Measurements from ENCODE around the gene NEDD4L.

The NEDD4L gene

DNA sequence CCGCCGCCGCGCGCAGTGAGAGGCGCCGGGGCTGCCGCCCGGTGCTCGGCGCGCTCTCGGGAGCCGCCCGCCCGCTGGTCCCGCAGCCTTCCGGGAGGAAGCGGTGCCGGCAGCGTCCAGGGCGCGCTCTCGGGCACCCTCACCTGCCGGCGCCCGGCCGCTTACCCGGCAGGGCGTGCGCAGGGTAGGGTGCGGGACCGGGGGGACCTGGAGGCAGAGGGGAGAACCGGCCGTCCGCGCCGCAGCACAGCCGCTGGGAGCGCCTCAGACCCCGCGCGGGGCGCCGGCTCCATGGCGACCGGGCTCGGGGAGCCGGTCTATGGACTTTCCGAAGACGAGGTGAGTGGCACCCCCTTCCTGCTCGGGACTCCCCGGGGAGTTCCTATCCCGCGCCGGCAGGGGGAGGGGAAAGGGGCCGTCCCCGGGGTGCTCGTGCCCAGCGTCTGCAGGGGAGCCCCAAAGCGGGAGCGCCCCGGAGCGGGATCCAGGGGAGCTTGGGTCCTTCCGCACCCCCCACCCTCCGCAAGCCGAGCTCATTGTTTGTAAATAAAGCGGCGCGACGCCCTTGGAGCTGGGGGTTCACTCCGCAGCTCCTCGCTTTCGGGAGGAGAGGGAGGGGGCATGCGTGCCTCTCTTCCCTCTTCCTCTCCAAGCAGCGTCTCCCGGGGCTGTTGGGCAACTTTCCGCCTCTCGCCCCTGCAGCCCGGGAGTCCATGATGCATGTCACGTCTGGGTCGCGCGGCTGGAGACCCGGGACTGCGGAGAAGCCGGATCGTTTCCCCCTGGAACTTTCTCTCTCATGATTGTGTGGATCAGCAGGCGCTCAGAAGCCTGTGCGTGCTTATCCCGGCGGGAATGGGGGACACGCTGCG lies 580 bp downstream of the NEDD4L start (continued):
- peak; percentile 58; the same call in 1 of the 2 replicates for TF ChIP-seq PATZ1 (tag by site-specific recombination; IDR thresholded peaks at IDR 0.05)
- TF ChIP-seq ZBTB10 (tag by site-specific recombination; IDR thresholded peaks at IDR 0.05): peak; percentile 93
- TF ChIP-seq, protein P1, sequence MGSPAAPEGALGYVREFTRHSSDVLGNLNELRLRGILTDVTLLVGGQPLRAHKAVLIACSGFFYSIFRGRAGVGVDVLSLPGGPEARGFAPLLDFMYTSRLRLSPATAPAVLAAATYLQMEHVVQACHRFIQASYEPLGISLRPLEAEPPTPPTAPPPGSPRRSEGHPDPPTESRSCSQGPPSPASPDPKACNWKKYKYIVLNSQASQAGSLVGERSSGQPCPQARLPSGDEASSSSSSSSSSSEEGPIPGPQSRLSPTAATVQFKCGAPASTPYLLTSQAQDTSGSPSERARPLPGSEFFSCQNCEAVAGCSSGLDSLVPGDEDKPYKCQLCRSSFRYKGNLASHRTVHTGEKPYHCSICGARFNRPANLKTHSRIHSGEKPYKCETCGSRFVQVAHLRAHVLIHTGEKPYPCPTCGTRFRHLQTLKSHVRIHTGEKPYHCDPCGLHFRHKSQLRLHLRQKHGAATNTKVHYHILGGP (tag by site-specific recombination; IDR thresholded peaks at IDR 0.05): no peak
- TF ChIP-seq ZNF785 (tag by site-specific recombination; IDR thresholded peaks at IDR 0.05): no peak
- TF ChIP-seq, protein P2, sequence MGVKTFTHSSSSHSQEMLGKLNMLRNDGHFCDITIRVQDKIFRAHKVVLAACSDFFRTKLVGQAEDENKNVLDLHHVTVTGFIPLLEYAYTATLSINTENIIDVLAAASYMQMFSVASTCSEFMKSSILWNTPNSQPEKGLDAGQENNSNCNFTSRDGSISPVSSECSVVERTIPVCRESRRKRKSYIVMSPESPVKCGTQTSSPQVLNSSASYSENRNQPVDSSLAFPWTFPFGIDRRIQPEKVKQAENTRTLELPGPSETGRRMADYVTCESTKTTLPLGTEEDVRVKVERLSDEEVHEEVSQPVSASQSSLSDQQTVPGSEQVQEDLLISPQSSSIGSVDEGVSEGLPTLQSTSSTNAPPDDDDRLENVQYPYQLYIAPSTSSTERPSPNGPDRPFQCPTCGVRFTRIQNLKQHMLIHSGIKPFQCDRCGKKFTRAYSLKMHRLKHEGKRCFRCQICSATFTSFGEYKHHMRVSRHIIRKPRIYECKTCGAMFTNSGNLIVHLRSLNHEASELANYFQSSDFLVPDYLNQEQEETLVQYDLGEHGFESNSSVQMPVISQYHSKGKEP (tag by site-specific recombination; IDR thresholded peaks at IDR 0.05): no peak
- TF ChIP-seq ZNF248 (tag by site-specific recombination; IDR thresholded peaks at IDR 0.05): no peak
- peak; percentile 69; the same call in 1 of the 2 replicates for TF ChIP-seq ZBTB17 (tag by site-specific recombination; IDR thresholded peaks at IDR 0.05)
- TF ChIP-seq, protein P3, sequence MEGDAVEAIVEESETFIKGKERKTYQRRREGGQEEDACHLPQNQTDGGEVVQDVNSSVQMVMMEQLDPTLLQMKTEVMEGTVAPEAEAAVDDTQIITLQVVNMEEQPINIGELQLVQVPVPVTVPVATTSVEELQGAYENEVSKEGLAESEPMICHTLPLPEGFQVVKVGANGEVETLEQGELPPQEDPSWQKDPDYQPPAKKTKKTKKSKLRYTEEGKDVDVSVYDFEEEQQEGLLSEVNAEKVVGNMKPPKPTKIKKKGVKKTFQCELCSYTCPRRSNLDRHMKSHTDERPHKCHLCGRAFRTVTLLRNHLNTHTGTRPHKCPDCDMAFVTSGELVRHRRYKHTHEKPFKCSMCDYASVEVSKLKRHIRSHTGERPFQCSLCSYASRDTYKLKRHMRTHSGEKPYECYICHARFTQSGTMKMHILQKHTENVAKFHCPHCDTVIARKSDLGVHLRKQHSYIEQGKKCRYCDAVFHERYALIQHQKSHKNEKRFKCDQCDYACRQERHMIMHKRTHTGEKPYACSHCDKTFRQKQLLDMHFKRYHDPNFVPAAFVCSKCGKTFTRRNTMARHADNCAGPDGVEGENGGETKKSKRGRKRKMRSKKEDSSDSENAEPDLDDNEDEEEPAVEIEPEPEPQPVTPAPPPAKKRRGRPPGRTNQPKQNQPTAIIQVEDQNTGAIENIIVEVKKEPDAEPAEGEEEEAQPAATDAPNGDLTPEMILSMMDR (tag by site-specific recombination; IDR thresholded peaks at IDR 0.05): peak; percentile 49; the same call in 1 of the 2 replicates
- TF ChIP-seq ZFP69B (tag by site-specific recombination; IDR thresholded peaks at IDR 0.05): no peak
- no peak for TF ChIP-seq ZNF677 (tag by site-specific recombination; IDR thresholded peaks at IDR 0.05)
- TF ChIP-seq ZNF768 (tag by site-specific recombination; IDR thresholded peaks at IDR 0.05): no peak

- POLR2A ChIA-PET: interaction anchor here (0.8 to 1.5 kb wide), 3 partner anchors 11 to 91 kb away, joined by 4 read pairs; no protein-coding TSS in a partner anchor
- Histone ChIP-seq H3K4me1 (ENCODE audit: control insufficient read depth, insufficient read depth, low read length) (peaks cover 17% of the 10 kb centered on the region), H3K4me3 (ENCODE audit: low read depth, low read length) (peak overlapping the region; percentile 81), H3K27ac (ENCODE audit: extremely low read depth, low read depth, low read length) (peak overlapping the region; percentile 95), H3K9me3 (ENCODE audit: control insufficient read depth, insufficient read depth, low read depth, low read length) (no peaks in the 10 kb centered on the region), H3K36me3 (ENCODE audit: control insufficient read depth in 2 of 2, insufficient read depth in 1 of 2, low read length in 2 of 2) (no peaks in the 10 kb centered on the region)
- CTCF ChIA-PET: interaction anchor here (0.7 to 3.1 kb wide), 19 partner anchors 9 to 870 kb away, joined by 3 to 21 read pairs (median 3); no protein-coding TSS in a partner anchor
- TF ChIP-seq ZSCAN30 (tag by site-specific recombination; IDR thresholded peaks at IDR 0.05) (peak; percentile 30; the same call in 1 of the 2 replicates), OVOL3 (tag by site-specific recombination; IDR thresholded peaks at IDR 0.05) (no peak), SP3 (tag by site-specific recombination; IDR thresholded peaks at IDR 0.05) (peak; percentile 40), ZNF521 (tag by site-specific recombination; IDR thresholded peaks at IDR 0.05) (no peak), OSR2 (tag by site-specific recombination; IDR thresholded peaks at IDR 0.05) (no peak), SP2 (tag by site-specific recombination; IDR thresholded peaks at IDR 0.05) (peak; percentile 53), GLIS1 (tag by site-specific recombination; IDR thresholded peaks at IDR 0.05) (no peak), ZNF366 (tag by site-specific recombination; conservative IDR thresholded peaks at IDR 0.05) (peak; percentile 90), ZNF549 (tag by site-specific recombination; IDR thresholded peaks at IDR 0.05) (no peak)
- TF ChIP-seq, protein P4, sequence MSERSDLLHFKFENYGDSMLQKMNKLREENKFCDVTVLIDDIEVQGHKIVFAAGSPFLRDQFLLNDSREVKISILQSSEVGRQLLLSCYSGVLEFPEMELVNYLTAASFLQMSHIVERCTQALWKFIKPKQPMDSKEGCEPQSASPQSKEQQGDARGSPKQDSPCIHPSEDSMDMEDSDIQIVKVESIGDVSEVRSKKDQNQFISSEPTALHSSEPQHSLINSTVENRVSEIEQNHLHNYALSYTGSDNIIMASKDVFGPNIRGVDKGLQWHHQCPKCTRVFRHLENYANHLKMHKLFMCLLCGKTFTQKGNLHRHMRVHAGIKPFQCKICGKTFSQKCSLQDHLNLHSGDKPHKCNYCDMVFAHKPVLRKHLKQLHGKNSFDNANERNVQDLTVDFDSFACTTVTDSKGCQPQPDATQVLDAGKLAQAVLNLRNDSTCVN (tag by site-specific recombination; optimal IDR thresholded peaks at IDR 0.05): peak; percentile 37
Measured at GRCh38 chr18:58045242-58046092, 1.4 kb downstream of the NEDD4L start.
